ENCODE measurements around the gene TMEM156.
"Not testable (repeated sequence)": the region's sequence is repeated elsewhere in the genome, so short reads cannot be mapped to it uniquely, and the experiment has no call there.

Gene TMEM156

GRCh38 chr4:38988353-38988752 lies 43.9 kb downstream of the TMEM156 start:
- not testable (repeated sequence) for DNase-seq

DNA sequence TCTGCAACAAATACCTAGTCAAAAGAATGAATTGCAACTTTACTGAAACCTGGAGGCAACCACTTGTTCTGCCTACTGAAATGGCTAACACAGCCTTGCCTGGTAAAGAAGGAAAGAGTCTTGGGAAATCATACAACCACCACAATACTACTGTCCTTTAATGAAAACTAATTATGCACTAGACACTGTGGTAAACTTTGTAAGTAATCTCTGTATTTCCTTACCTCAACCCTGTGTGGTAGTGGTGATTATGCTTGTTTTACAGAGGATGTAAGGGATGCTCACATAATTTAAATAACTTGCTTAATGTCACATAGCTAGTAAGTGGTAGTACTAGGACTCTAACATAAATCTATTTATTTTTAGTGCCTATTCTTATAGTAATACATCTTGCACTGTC lies 44.7 kb downstream of the TMEM156 start:
- DNase-seq: no peak

GRCh38 chr4:38985410-38986100 lies 46.7 kb downstream of the TMEM156 start:
- no peak for DNase-seq

DNA sequence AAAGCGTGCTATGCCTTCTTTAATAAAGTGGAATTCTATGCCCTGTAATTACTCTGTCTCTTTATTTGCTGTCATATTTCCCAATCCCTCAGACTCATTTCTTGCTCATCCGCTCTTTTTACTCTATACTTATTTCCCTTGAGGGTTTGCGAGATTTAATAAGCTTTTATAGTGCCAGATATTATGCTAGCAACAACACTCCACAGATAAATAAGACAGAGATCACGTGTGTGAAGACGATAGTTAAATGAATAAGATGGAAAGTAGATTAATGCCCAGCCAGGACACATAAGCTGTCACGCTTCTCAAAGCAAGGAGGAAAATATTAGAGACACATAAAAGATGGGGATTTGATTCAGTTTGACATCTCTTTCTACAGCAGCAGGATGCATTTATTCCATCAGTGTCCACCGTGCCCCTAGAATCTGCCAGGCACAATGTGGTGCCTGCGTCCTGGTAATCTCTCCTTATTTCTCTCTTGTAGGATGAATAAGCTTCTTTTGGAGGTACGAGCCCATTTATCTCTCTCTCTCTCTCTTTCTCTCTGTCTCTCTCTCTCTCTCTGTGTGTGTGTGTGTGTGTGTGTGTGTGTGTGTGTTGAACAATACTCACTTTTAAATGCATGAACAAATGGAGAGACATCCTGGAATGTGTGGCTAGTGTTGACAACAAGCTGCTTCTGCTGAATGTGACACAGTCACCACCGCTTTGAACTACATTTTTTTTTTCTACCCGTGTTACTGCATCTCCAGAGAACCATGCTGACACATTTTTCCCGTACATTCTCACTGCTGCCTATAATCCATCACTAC lies 48.2 kb downstream of the TMEM156 start:
- DNase-seq: no peak

GRCh38 chr4:38983291-38983690 lies 48.9 kb downstream of the TMEM156 start:
- peak; percentile 87 for DNase-seq

DNA sequence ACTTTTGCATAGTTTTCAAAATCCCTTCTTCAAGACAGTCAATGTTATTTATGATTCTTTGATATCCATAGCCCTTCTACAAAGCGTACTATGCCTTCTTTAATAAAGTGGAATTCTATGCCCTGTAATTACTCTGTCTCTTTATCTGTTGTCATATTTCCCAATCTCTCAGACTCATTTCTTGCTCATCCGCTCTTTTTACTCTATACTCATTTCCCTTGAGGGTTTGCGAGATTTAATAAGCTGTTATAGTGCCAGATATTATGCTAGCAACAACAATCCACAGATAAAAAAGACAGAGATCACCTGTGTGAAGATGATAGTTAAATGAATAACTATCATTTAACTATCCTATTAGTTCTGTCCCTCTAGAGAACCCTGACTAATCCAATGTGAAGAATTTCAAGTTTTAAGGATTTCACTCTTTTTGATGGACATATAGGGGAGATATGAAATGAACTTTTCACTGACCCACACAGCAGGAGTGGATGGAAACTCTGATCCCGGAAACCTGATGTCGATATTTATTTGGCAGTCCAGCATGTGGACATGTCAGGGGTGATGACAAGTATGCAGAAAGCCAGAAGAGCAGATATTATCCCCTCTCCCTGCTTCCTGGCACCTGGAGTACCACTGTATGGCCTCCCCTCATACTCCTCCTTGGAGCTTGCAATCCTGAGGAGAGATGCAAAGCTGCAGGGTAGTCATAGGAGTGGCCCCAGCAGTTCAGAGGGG lies 49.7 kb downstream of the TMEM156 start:
- DNase-seq: peak; percentile 37

GRCh38 chr4:38980903-38981676 lies 51.1 kb downstream of the TMEM156 start:
- DNase-seq: peak; percentile 96

DNA sequence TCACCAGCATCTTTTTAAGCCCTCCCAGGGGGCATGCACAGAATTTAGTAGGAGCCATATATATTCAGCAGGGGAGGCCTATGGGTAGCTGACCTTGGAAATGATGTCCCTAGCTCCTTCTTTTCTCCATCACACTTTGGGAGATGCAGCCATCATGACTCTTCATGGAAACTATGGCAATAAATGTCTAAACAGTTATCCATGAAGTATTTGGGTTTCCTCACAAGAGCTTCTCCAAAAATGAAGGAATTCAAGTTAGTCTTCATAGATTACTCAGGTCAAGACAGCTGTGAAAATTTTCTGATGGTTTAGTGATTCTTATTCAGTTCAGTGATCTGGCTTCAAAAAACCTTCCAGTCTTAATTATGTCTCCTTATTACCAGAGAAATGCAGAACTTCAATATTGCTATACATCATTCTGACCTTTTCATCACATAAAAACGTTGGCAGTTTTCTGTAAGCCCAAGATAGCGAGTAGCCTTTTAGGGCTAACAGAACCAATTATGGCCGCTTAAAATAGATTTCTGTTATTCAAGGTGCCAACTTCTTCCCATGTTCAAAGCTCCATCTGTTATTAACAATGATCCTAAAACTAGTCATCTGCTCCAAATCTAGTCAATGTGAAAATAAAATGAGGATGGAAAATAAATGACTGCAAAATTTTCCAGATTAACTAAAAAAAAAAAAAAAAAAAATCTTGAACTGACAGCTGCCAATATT lies 52.5 kb downstream of the TMEM156 start:
- DNase-seq: no peak

GRCh38 chr4:38979081-38979480 lies 53.1 kb downstream of the TMEM156 start:
- DNase-seq: no peak

DNA sequence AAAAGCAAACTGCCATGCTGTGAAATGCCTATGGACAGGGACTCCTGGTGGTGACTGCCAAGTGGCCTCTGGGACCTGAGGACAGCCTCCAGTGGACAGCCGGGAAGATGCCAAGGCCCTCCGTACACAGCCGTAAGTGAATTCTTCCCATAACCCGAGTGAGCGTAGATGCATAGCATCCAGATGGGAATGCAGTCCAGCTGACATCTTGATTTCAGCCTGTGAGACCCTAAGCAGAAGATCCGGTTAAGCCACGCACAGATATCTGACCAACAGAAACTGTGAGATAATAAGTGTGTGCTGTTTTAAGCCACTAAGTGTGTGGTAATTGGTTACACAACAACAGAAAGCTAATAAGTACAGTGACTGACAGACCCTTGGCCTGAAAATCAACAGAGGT lies 55.9 kb downstream of the TMEM156 start:
- DNase-seq: no peak

- DNase-seq: no peak
These were observed 63.5 kb downstream of the TMEM156 start for GRCh38 chr4:38968668-38969067.

DNA sequence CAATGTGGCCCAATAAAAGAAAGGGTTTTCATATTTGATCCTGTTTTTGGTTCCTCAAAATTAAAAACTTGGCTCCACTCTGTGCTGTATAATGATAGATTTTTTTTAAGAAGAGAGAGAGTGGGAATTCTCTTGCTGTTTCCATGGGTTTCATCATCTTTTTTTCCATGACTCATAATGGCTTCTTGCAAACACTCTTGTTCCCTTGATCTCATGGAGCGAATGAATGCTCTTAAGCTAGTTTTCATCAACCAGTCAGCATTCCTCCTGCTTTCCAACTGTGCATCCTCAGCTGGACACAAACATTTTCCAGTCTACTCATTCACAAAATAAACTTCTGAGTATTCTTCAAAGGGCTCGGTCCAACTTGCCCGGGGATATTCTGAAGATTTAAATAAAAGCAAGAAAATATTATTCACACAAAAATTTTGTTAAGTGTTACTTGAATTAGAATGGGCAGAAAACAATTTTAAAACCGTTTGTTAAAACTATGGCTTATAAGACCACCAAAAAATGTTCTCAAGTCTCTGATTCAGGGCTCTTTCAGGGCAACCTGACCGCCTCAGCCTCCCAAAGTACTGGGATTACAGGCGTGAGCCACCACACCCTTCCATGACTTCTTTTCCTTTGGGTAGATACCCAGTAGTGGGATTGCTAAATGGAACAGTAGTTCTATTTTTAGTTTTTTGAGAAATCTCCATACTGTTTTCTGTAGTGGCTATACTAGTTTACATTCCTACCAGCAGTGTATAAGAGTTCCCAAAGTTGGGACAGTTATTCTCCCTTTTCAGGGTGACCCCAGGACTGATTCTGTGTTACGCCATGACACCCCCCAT lies 64.7 kb downstream of the TMEM156 start:
- DNase-seq: peak; percentile 62

DNA sequence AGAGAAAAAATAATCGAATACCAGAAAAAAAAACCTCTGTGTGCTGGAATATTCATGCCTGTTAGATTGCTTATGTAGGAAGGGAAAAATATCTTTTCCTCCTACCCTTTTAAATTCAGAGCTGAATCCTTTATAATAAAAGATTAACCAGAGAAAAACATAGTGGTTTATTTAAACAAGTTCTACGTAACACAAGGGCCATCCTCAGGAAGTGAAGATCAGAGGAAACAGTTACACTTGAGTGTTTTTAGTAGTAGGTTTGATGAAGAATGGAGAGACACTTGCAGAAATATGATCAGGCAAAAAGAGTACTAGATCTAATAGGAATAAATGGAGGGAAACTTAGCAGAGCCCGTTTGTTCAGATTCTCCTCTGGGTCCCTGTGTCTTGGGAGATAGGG lies 66.3 kb downstream of the TMEM156 start:
- no peak for DNase-seq

GRCh38 chr4:38964942-38965775 lies 67.0 kb downstream of the TMEM156 start:
- DNase-seq: no peak

DNA sequence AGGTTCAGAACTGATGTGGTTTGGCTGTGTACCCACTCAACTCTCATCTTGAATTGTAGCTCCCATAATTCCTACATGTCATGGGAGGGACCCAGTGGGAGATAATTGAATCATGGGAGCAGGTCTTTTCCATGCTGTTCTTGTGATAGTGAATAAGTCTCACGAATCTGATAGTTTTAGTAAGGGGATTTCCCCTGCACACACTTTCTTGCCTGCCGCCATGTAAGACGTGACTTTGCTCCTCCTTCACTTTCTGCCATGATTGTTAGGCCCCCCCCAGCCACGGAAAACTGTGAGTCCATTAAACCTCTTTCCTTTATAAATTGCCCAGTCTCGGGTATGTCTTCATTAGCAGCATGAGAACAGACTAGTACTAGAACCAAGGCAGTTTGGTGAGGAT lies 73.0 kb downstream of the TMEM156 start:
- not testable (repeated sequence) for DNase-seq

- DNase-seq: no peak
These were observed 73.6 kb downstream of the TMEM156 start for GRCh38 chr4:38958453-38959190.

DNA sequence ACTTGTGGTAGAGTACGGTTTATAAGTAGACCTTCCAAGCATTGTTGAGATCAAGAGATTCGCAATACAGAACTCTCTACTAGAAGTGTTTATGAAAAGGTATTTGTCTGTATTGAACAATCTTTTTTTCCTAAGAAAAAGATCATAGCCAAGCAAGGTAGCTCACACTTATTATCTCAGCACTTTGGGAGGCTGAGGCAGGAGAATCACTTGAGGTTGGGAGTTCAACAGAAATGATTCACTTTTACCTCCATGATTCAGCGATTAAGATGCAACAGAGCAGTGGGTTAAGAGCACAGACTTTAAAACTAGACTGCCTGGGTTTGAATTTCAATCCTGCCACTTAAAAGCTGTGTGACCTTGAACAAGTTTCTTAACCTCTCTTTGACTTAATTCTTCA lies 74.3 kb downstream of the TMEM156 start:
- DNase-seq: no peak

DNA sequence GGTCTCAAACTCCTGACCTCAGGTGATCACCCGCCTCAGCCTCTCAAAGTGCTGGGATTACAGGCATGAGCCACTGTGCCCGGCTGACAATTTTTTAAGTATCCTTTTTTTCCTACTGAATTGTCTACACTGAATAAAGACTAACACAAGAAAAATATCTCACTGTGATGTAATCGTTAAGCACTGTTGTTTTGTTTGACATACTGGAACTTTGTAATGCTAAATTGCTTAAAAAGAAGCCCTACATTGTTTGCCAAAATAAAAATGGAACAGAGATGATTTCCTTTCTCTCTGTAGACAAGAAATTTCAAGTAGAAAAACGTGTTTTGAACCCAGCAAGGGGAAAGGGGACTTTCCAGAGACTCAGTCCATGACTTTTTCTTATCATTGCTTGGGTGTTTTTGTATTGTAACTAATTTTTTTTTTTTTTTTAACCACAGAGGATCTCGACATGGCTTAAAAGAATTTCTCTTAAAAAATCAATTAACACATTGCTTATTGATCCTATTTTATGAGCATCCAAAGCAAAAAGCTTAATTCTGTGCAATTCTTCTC lies 74.9 kb downstream of the TMEM156 start:
- DNase-seq: no peak

GRCh38 chr4:38955957-38956356 lies 76.3 kb downstream of the TMEM156 start:
- no peak for DNase-seq
